ENCODE data around the gene TMEM178B. TPM values are rescaled to one million over a fixed set of nuclear protein-coding genes. Genes with fewer than 3 reads are reported as not detected.

TMEM178B gene
- total RNA-seq, 1 experiment from 2014 or later = 0.39 TPM

- CTCF ChIA-PET = no interaction called here
- BruUV-seq (replicated peaks) = no TSS peak
Measured at GRCh38 chr7:141411133-141411532, 337.3 kb downstream of the TMEM178B start.

GRCh38 chr7:141415999-141416398 is 342.1 kb downstream of the TMEM178B start:
- H3K4me1 ChIP-seq (ENCODE audit: control insufficient read depth, insufficient read depth, low read length) = no peaks in the 10 kb centered on the region
- BruUV-seq (replicated peaks) = no TSS peak
- TF ChIP-seq TCF7L2 (IDR thresholded peaks at IDR 0.05; ENCODE audit: low read depth, low read length) = no peak
- TF ChIP-seq CTCF (IDR thresholded peaks at IDR 0.05) = no peak
- TF ChIP-seq POLR2AphosphoS5 (IDR thresholded peaks at IDR 0.05; ENCODE audit: low read depth, low read length) = no peak
- TF ChIP-seq REST (IDR thresholded peaks at IDR 0.05; ENCODE audit: insufficient read depth in 1 of 2, low read depth in 2 of 2, low read length in 1 of 2) = no peak
- no peak overlapping the region for H3K27ac ChIP-seq (ENCODE audit: low read length)
- peaks cover 7% of the 10 kb centered on the region; the same call in 1 of the 2 replicates for H3K27me3 ChIP-seq (ENCODE audit: control insufficient read depth, insufficient read depth, low read length)
- ChIA-PET CTCF (no interaction called here), POLR2A (no interaction called here)
- no peak for ATAC-seq
- intact Hi-C loops (cut with micrococcal nuclease; ENCODE audit: unreplicated experiment) (no loop called here), in situ Hi-C loops (cut with HindIII; ENCODE audit: low pct_unique_long_range_greater_than_20kb, low sequenced_read_pairs) (no loop called here)
- H3K36me3 ChIP-seq (ENCODE audit: control insufficient read depth, insufficient read depth, low read length) = no peaks in the 10 kb centered on the region
- no peaks in the 10 kb centered on the region for H3K9me3 ChIP-seq (ENCODE audit: control insufficient read depth, insufficient read depth, low read depth, low read length)
- no peak for DNase-seq (ENCODE audit: low read depth, low spot score)
- no peak overlapping the region for H3K4me3 ChIP-seq (ENCODE audit: low read depth in 2 of 2, low read length in 2 of 2)

More at GRCh38 chr7:141411133-141411532, 337.3 kb downstream of the TMEM178B start:
- POLR2A ChIA-PET = no interaction called here
- in situ Hi-C loops (cut with HindIII; ENCODE audit: low pct_unique_long_range_greater_than_20kb, low sequenced_read_pairs) = no loop called here
- Histone ChIP-seq H3K27ac (ENCODE audit: low read length) (no peak overlapping the region), H3K4me1 (ENCODE audit: control insufficient read depth, insufficient read depth, low read length) (no peaks in the 10 kb centered on the region), H3K36me3 (ENCODE audit: control insufficient read depth, insufficient read depth, low read length) (no peaks in the 10 kb centered on the region), H3K9me3 (ENCODE audit: control insufficient read depth, insufficient read depth, low read depth, low read length) (no peaks in the 10 kb centered on the region), H3K27me3 (ENCODE audit: control insufficient read depth, insufficient read depth, low read length) (peaks cover 7% of the 10 kb centered on the region), H3K4me3 (ENCODE audit: low read depth in 2 of 2, low read length in 2 of 2) (no peak overlapping the region)
- intact Hi-C loops (cut with micrococcal nuclease; ENCODE audit: unreplicated experiment) = no loop called here
- no peak for DNase-seq (ENCODE audit: low read depth, low spot score)
- ATAC-seq = no peak
- TF ChIP-seq POLR2AphosphoS5 (IDR thresholded peaks at IDR 0.05; ENCODE audit: low read depth, low read length) (no peak), SIN3A (IDR thresholded peaks at IDR 0.05; ENCODE audit: borderline replicate concordance, insufficient read depth, low read depth, low read length) (no peak), CTCF (IDR thresholded peaks at IDR 0.05) (no peak), REST (IDR thresholded peaks at IDR 0.05; ENCODE audit: insufficient read depth in 1 of 2, low read depth in 2 of 2, low read length in 1 of 2) (no peak), TCF7L2 (IDR thresholded peaks at IDR 0.05; ENCODE audit: low read depth, low read length) (no peak)

Data from Panc1 (cell line).